IMR-90 (cell line): ENCODE data around the gene PLAAT4. TPM values are rescaled to one million over a fixed set of nuclear protein-coding genes. Genes with fewer than 3 reads are reported as not detected.

Experiments used
- ATAC-seq: fragments of 200-7000 bp; cut with Tn5 transposase; 2 replicates; pipeline ENCODE4 v1.9.1; 2020; ENCODE audit warnings: low read depth, mild to moderate bottlenecking, moderate library complexity
- BruUV-seq: library from RNA; stranded (reverse); fragments of 400-500 nt; replicated peaks from 2 replicates; lab custom pipeline; 2021; lab: Mats Ljungman, UMichigan
- CTCF ChIA-PET: fragments of 300-600 bp; formaldehyde crosslinking; extraction: SDS; loops from one replicate; lab custom pipeline; 2021; ENCODE audit warnings: antibody characterized with exemption; lab: Yijun Ruan, JAX
- POLR2A ChIA-PET: fragments of 300-600 bp; sonication (Branson Sonifier 250); formaldehyde crosslinking; loops from one replicate; lab custom pipeline; 2022; ENCODE audit warnings: antibody characterized with exemption; ENCODE audit not compliant: unreplicated experiment; lab: Charles Lee
- DNase-seq: peaks from one replicate; pipeline ENCODE4 v3.0.0; 2013
- H2AFZ ChIP-seq: replicated peaks from 2 replicates; pipeline ENCODE3; 2013; ENCODE audit warnings: low read length, mild to moderate bottlenecking; ENCODE audit not compliant: poor library complexity
- H2AK5ac ChIP-seq: 2 replicates; pipeline ENCODE4 v1.6.1; 2013; ENCODE audit warnings: low read depth, low read length, inconsistent platforms
- H2AK9ac ChIP-seq: replicated peaks from 2 replicates; pipeline ENCODE3; 2013; ENCODE audit warnings: mild to moderate bottlenecking, low read depth, low read length, moderate library complexity; ENCODE audit not compliant: poor library complexity
- H2BK120ac ChIP-seq: 2 replicates; pipeline ENCODE4 v1.6.1; 2013; ENCODE audit warnings: low read depth, low read length, inconsistent platforms
- H2BK15ac ChIP-seq: 3 replicates; pipeline ENCODE4 v1.6.1; 2013; ENCODE audit warnings: low read depth, low read length, inconsistent platforms
- H2BK20ac ChIP-seq: 2 replicates; pipeline ENCODE4 v1.6.1; 2013; ENCODE audit warnings: low read depth, mild to moderate bottlenecking, inconsistent platforms, low read length, moderate library complexity
- H2BK5ac ChIP-seq: 2 replicates; pipeline ENCODE4 v1.6.1; 2013; ENCODE audit warnings: mild to moderate bottlenecking, low read depth, low read length, inconsistent platforms; ENCODE audit not compliant: poor library complexity, severe bottlenecking
- H3K14ac ChIP-seq: replicated peaks from 2 replicates; pipeline ENCODE4 v1.6.1; 2013; ENCODE audit warnings: low read depth, low read length, inconsistent platforms
- H3K18ac ChIP-seq: 2 replicates; pipeline ENCODE4 v1.6.1; 2013; ENCODE audit warnings: low read depth, low read length, control low read depth
- H3K23ac ChIP-seq: 2 replicates; pipeline ENCODE4 v1.6.1; 2013; ENCODE audit warnings: low read depth, low read length, inconsistent platforms
- H3K27ac ChIP-seq: 2 replicates; pipeline ENCODE4 v1.5.1; 2013; ENCODE audit warnings: mild to moderate bottlenecking, control low read depth, low read length; ENCODE audit not compliant: insufficient read depth
- H3K27me3 ChIP-seq: 2 replicates; pipeline ENCODE4 v1.6.1; 2013; ENCODE audit warnings: low read length; ENCODE audit not compliant: control insufficient read depth, insufficient read depth
- H3K36me3 ChIP-seq: 2 replicates; pipeline ENCODE4 v1.6.1; 2013; ENCODE audit warnings: low read length, mixed read lengths; ENCODE audit not compliant: control insufficient read depth, insufficient read depth
- H3K4ac ChIP-seq: 2 replicates; pipeline ENCODE4 v1.6.1; 2013; ENCODE audit warnings: low read depth, low read length, inconsistent platforms
- H3K4me1 ChIP-seq: 2 replicates; pipeline ENCODE4 v1.6.1; 2013; ENCODE audit warnings: low read length, mixed read lengths; ENCODE audit not compliant: control insufficient read depth, insufficient read depth
- H3K4me2 ChIP-seq: 2 replicates; pipeline ENCODE4 v1.6.1; 2013; ENCODE audit warnings: low read depth, mild to moderate bottlenecking, control low read depth, low read length, moderate library complexity
- H3K4me3 ChIP-seq: 2 replicates; pipeline ENCODE4 v1.5.1; 2013; ENCODE audit warnings: low read depth, mild to moderate bottlenecking, control low read depth, low read length, moderate library complexity; ENCODE audit not compliant: insufficient read depth
- H3K56ac ChIP-seq: 2 replicates; pipeline ENCODE4 v1.6.1; 2013; ENCODE audit warnings: low read length, inconsistent platforms; ENCODE audit not compliant: insufficient read depth; ENCODE audit errors: extremely low read depth
- H3K79me1 ChIP-seq, 2 experiments: 2 replicates each; pipeline ENCODE4 v1.6.1; 2013; ENCODE audit warnings: low read length in 2 of 2, inconsistent platforms in 1 of 2, low read depth in 1 of 2
- H3K9ac ChIP-seq: 2 replicates; pipeline ENCODE4 v1.6.1; 2013; ENCODE audit warnings: low read depth, low read length, control low read depth
- H3K9me1 ChIP-seq: 2 replicates; pipeline ENCODE4 v1.6.1; 2013; ENCODE audit warnings: low read length, inconsistent platforms; ENCODE audit not compliant: insufficient read depth
- H3K9me3 ChIP-seq: 2 replicates; pipeline ENCODE4 v1.6.1; 2013; ENCODE audit warnings: low read length; ENCODE audit not compliant: control insufficient read depth, insufficient read depth
- H4K20me1 ChIP-seq: 2 replicates; pipeline ENCODE4 v1.6.1; 2013; ENCODE audit warnings: low read length, inconsistent platforms; ENCODE audit not compliant: insufficient read depth
- H4K5ac ChIP-seq: 2 replicates; pipeline ENCODE4 v1.6.1; 2013; ENCODE audit warnings: mild to moderate bottlenecking, low read depth, low read length, control low read depth
- H4K8ac ChIP-seq, 2 experiments: 2 replicates each; pipeline ENCODE4 v1.6.1; 2013; ENCODE audit warnings: low read depth in 2 of 2, low read length in 2 of 2, control low read depth in 1 of 2, inconsistent platforms in 1 of 2
- H4K91ac ChIP-seq: 2 replicates; pipeline ENCODE4 v1.6.1; 2013; ENCODE audit warnings: low read depth, low read length, inconsistent platforms; ENCODE audit not compliant: insufficient read depth
- BHLHE40 ChIP-seq: fragments of 150-350 bp; IDR thresholded peaks from 2 replicates; pipeline ENCODE4 v1.6.1; 2016; ENCODE audit warnings: mild to moderate bottlenecking, low read depth, low read length
- NFE2L2 ChIP-seq: fragments of 150-350 bp; IDR thresholded peaks from 2 replicates; pipeline ENCODE4 v1.6.1; 2016; ENCODE audit warnings: low read depth, mild to moderate bottlenecking, low read length
- RFX5 ChIP-seq: IDR thresholded peaks from 2 replicates; pipeline ENCODE4 v1.8.0; 2012; ENCODE audit warnings: low read depth, mild to moderate bottlenecking, low read length, moderate library complexity
- WGBS, 2 experiments: methylation state at CpG; one replicate each; pipeline versions ENCODE4 v1.1.5 to v1.1.7; 2013; ENCODE audit warnings: missing lambda C conversion rate in 2 of 2; ENCODE audit not compliant: insufficient read length in 1 of 2; ENCODE audit errors: extremely low coverage in 2 of 2; 5-methylcytosine and 5-hydroxymethylcytosine counted together
- dilution Hi-C: fragments of 300-500 bp; cut with HindIII; formaldehyde crosslinking; loops from one replicate; pipeline ENCODE4 v1.14.3; 2018; ENCODE audit warnings: low sequenced_read_pairs; ENCODE audit not compliant: unreplicated experiment
- in situ Hi-C: fragments of 300-500 bp; cut with MboI; formaldehyde crosslinking; loops from 3 replicates; pipeline ENCODE4 v1.14.3; 2019; ENCODE audit warnings: low sequenced_read_pairs, inconsistent platforms, mixed read lengths
- intact Hi-C: fragments of 100-400 bp; cut with micrococcal nuclease; formaldehyde crosslinking; loops from 2 replicates; pipeline ENCODE4 v1.10.0; 2022
- polyA plus RNA-seq, 3 experiments: library from polyadenylated mRNA; depleted of rRNA; stranded (reverse); fragments of >200 nt; gene quantifications; 2 replicates each; pipeline ENCODE4 v1.2.3, GENCODE V29; 2012; ENCODE audit warnings: low replicate concordance in 1 of 3
- total RNA-seq: library from RNA; depleted of rRNA; stranded (reverse); fragments of >200 nt; gene quantifications from 2 replicates; pipeline ENCODE4 v1.2.3, GENCODE V29; 2012
- TF ChIP-seq, protein P1 (sequence below): fragments of 150-350 bp; IDR thresholded peaks from 2 replicates; pipeline ENCODE4 v1.6.1; 2017; ENCODE audit warnings: mild to moderate bottlenecking, antibody characterized with exemption, low read length, low read depth

PLAAT4 gene
- total and polyA plus RNA-seq, 2 of the 4 experiments (the other 2 are of a cell fraction), result 0.17 to 0.18 TPM

GRCh38 chr11:63505857-63506528 lies 30.6 kb upstream of the PLAAT4 start, which contains the start of gene LGALS12:
Gene LGALS12 (plus strand): TSS chr11:63506084. CDS start chr11:63506459, 375 bp downstream.
- no peak within 1 kb of the TSS for H2BK15ac ChIP-seq
- BruUV-seq, result no TSS peak
- CTCF ChIA-PET, result no interaction called here

More at GRCh38 chr11:63505857-63506528, 30.6 kb upstream of the PLAAT4 start, which contains the start of gene LGALS12:
- no peak within 1 kb of the TSS for H3K4ac ChIP-seq
- H3K27ac ChIP-seq, result no peak within 1 kb of the TSS
- no peak within 1 kb of the TSS for H2BK120ac ChIP-seq
- H4K20me1 ChIP-seq, result no peaks in the 10 kb centered on the region
- ATAC-seq (no peak), DNase-seq (no peak)
- H3K4me2 ChIP-seq, result no peak within 1 kb of the TSS
- H3K14ac ChIP-seq, result no peak within 1 kb of the TSS
- no peak within 1 kb of the TSS for H2BK20ac ChIP-seq
- H2AK5ac ChIP-seq, result no peak within 1 kb of the TSS
- intact Hi-C loops (no loop called here), dilution Hi-C loops (no loop called here), in situ Hi-C loops (no loop called here)
- no peak within 1 kb of the TSS for H4K5ac ChIP-seq
- H3K4me3 ChIP-seq, result no peak within 1 kb of the TSS
- no peak within 1 kb of the TSS for H2AFZ ChIP-seq
- no peak within 1 kb of the TSS for H3K56ac ChIP-seq
- H3K9me1 ChIP-seq, result no peaks in the 10 kb centered on the region
- H3K23ac ChIP-seq, result no peak within 1 kb of the TSS
- H2AK9ac ChIP-seq, result no peak within 1 kb of the TSS
- no peak within 1 kb of the TSS for H4K91ac ChIP-seq
- no peak for TF ChIP-seq RFX5
- TF ChIP-seq BHLHE40, result no peak
- TF ChIP-seq NFE2L2, result no peak
- TF ChIP-seq, protein P1, sequence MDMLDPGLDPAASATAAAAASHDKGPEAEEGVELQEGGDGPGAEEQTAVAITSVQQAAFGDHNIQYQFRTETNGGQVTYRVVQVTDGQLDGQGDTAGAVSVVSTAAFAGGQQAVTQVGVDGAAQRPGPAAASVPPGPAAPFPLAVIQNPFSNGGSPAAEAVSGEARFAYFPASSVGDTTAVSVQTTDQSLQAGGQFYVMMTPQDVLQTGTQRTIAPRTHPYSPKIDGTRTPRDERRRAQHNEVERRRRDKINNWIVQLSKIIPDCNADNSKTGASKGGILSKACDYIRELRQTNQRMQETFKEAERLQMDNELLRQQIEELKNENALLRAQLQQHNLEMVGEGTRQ, result no peak
- H3K18ac ChIP-seq, result no peak within 1 kb of the TSS
- H4K8ac ChIP-seq, result no peak within 1 kb of the TSS
- 60% methylated on average over 1 of the region's 15 CpGs; no CpG with 5 or more reads in 1 of the 2 experiments for WGBS, 2 experiments
- no peaks in the 10 kb centered on the region for H3K79me1 ChIP-seq
- no peak within 1 kb of the TSS for H2BK5ac ChIP-seq
- POLR2A ChIA-PET, result no interaction called here
- no peak within 1 kb of the TSS for H3K9ac ChIP-seq
- H3K9me3 ChIP-seq, result no peaks in the 10 kb centered on the region
- H3K4me1 ChIP-seq, result no peaks in the 10 kb centered on the region
- H3K36me3 ChIP-seq, result no peaks in the 10 kb centered on the region
- H3K27me3 ChIP-seq, result peaks cover 2% of the 10 kb centered on the region; the same call in 1 of the 2 replicates
